GM19328 (cell line): ENCODE results near the gene INPP5K.
"Not testable (repeated sequence)": the region's sequence is repeated elsewhere in the genome, so short reads cannot be mapped to it uniquely, and the experiment has no call there.

Experiments used
- ATAC-seq: cut with Tn5 transposase; IDR thresholded peaks from one replicate; pipeline ENCODE4 v1.9.1; 2021; ENCODE audit warnings: mild to moderate bottlenecking, moderate library complexity; ENCODE audit not compliant: unreplicated experiment

INPP5K gene

DNA sequence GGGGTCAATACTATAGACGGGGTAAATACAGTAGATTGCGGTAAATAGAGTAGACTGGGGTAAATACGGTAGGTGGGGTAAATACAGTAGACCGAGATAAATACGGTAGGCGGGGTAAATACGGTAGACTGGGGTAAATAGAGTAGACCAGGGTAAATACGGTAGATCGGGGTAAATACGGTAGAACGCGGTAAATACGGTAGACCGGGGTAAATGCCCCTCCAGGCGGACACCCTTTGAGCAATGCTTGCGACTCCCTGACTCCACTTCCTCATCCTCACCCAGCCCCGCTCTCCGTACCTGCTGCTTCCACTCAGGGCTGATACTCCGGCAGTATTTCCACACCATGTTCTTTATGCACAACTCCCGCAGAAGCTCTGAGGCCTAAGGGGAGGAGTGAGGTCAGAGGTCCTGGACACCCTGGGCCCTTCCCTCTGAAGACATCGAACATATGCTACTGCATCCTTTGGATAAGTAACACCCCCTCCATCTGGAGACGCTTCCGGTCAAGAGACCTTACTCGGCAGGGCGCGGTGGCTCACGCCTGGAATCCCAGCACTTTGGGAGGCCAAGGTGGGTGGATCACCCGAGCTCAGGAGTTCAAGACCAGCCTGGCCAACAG, 47.1 kb downstream of the INPP5K start:
- ATAC-seq = no peak

DNA sequence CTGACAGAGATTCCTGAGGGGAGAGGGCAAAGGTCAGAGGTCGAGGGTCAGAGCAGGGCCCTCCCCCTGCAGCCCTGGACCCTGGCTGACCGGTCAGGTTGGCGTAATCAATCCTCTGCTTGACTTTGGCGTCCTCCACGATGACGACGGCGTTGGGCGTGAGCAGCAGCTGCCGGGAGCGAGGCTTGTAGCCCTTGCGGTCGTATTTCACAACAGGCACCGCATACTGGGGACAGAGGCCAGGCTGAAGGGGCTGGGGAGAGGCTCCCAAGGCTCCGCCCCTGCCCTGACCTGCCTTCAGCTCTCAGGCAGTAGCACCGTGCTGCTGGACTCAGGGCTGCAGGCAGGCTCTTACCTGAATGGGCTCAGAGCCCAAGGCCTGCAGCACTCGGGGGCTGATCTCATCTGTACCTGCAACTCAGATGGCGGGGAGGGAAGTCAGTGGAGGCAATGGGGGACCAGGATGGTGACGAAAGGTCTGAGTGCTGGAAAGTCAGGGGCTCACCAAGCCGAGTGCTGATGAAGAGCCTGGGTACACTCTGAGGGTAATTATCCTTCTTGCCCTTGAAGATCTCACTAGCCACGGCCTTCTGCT, 48.4 kb downstream of the INPP5K start:
- no peak for ATAC-seq

GRCh38 chr17:1467258-1467657, 49.2 kb downstream of the INPP5K start:
- ATAC-seq = no peak

- no peak for ATAC-seq
Measured at GRCh38 chr17:1464186-1464585, 52.2 kb downstream of the INPP5K start.

GRCh38 chr17:1462164-1463112, 54.0 kb downstream of the INPP5K start:
- no peak for ATAC-seq

DNA sequence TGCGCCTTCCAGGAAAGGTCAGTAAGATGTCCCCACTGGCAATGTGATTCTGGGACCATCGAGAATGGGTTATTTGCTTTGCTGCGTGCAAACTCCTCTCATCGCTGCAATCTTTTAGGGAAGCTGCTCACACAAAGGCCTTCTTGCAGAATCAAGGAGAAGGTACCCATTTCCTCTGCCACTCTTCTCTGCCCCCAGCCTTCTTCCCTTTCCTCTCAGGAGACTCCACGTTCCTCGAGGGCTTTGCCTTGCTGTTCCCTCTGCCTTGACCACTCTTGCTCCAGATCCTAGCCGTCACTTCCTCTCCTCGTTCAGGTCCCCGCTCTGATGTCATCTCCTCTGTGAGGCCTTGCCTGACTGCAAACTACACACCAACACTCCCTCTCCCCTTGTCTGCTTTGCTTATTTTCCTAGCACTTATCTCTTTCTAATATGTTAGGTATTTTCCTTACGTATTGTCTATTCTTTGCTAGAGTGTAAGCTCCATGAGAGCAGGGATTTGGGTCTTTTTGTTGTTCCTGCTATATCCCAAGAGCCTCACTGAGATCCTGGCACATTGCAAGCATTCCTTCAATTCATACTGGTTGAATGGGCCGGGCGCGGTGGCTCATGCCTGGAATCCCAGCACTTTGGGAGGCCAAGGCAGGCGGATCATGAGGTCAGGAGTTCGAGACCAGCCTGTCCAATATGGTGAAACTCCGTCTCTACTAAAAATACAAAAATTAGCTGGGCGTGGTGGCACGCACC, 55.0 kb downstream of the INPP5K start:
- no peak for ATAC-seq

DNA sequence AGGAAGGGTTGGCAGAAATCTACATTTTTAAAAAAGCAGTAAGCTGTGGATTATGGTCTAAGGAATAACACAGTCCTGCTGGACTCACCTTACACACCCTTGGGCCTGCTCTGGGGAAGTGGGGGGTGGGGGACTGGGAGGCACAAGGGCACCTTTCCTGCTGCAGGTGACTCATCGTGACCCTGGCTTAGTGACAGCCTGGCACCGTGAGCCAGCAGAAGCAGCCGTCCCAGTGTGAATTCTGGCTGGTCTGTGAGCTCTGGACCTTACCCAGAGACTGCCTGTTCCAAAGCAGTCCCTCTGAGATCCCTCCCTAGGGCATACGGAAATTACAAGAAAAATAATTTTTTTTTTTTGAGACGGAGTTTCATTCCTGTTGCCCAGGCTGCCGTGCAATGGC, 56.2 kb downstream of the INPP5K start:
- no peak for ATAC-seq

GRCh38 chr17:1455797-1456599, 60.4 kb downstream of the INPP5K start, which contains the start of gene CRK:
CRK (minus strand) TSS chr17:1456232; CDS start chr17:1456117, 115 bp downstream.
- ATAC-seq = peak; percentile 80

DNA sequence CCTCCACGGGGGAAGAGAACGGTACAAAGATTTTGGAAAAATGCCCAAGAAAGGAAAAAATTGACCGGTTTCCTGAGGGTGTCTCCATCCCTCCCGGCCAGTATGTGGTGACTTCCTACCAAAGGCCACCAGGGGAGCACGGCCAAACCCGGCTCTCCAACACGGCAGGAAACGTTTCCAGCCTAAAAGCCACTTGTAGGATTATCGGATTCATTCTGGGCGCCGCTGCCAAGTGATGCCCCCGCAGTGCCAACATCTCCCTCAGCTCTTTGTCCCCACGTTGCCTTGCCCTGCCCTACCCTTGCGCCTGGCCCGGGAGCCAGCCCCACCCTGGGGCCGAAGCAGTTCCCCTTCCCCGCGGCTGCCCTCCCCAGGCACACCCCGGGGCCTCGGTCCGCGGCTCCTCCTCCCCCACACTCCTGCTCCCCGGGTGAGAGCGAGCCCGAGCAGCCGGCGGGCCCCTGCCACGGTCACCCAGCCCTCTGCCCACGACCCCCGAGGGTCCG, 61.1 kb downstream of the INPP5K start:
- peak; percentile 25 for ATAC-seq

- no peak for ATAC-seq
Measured at GRCh38 chr17:1454541-1454940, 61.9 kb downstream of the INPP5K start.

- not testable (repeated sequence) for ATAC-seq
Measured at GRCh38 chr17:1453694-1454093, 62.7 kb downstream of the INPP5K start.

DNA sequence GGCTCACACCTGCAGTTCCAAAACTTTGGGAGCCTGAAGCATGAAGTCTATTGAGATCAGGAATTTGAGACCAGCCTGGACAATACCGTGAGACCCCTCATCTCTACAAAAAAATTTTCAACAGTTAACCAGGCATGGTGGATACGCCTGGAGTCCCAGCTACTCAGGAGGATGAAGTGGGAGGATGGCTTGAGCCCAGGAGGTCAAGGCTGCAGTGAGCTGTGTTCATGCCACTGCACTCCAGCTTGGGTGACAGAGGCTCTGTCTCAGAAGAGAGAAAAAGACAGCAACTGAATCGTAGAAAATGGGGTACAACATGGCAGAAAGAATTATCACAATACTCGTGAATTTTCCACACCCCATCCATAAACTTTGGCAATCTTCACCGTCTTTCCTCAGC, 63.6 kb downstream of the INPP5K start:
- ATAC-seq = no peak

- ATAC-seq = not testable (repeated sequence)
Measured at GRCh38 chr17:1450261-1450660, 66.2 kb downstream of the INPP5K start.

DNA sequence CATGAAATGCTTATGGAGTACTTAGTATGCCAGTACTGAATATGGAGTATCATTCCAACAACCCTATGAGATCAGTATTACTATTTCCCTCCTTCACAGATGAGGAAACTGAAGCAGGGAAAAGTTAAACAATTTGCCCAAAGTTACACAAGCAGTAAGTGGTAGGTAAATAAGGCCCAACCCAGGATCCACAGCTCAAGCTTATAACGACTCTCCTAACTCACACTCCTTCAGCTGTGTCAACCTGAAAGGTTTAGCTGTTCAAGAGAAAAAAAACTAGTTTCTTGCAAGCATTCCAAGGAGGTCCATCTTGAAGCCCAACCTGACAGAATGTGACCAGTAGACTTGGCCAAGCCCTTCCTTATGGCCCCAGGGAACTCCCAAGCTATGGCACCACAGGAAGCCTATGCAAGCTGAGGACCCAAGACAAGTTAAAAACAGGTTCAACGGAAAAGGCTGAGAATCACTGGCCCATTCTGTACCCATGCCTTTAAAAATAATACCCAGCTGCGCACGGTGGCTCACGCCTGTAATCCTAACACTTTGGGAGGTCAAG, 66.9 kb downstream of the INPP5K start:
- ATAC-seq = no peak

GRCh38 chr17:1447052-1447451, 69.4 kb downstream of the INPP5K start:
- ATAC-seq = no peak

DNA sequence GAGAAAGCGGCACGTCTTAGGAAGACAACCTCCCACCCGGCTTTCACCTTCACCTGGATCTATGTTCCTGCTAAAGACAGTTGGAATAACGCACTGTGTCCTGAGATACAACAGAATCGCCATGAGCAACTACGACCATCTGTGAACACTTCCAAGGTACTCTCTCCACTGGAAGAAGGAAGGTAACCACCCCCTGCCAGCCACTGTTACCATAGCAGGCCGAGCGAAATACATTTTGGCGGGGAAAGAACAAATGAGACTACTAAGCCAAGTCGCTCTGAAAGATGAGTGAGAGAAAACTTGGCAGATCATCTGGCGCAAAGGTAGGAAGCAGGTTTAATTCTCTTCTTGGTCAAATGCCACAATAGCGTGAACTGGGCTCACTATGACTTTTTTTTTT, 70.2 kb downstream of the INPP5K start:
- ATAC-seq = no peak

DNA sequence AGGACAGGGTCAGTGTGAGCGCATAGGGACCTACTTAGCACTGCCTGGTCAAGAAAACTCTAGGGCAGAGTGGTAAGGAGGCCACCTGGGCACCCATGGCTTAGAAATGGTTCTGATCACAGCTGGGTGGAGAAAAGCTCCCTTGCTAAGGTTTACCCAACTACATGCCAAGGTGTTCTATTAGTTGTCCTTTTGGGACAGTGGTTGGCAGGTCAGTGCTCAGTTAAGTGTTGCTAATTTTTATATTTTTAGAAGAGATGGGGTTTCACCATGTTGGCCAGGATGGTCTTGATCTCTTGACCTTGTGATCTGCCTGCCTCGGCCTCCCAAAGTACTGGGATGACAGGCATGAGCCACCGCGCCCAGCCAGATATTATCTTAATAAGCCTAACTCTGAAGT, 70.7 kb downstream of the INPP5K start:
- not testable (repeated sequence) for ATAC-seq
